Mucosa of rectum (tissue), 2 donors: ENCODE results near the gene FLNC.

ENCODE experiments used
- H3K27ac ChIP-seq, 2 donors: one replicate each; pipeline ENCODE4 v1.7.0; 2013; ENCODE audit warnings: inconsistent platforms in 2 of 2, low read depth in 2 of 2, low read length in 2 of 2
- H3K27me3 ChIP-seq, 2 donors: one replicate each; pipeline ENCODE4 v1.7.0; 2013; ENCODE audit warnings: low read length in 2 of 2; ENCODE audit not compliant: control insufficient read depth in 2 of 2, insufficient read depth in 2 of 2
- H3K36me3 ChIP-seq, 2 donors: one replicate each; pipeline ENCODE4 v1.7.0; 2013; ENCODE audit warnings: low read length in 2 of 2; ENCODE audit not compliant: control insufficient read depth in 2 of 2, insufficient read depth in 2 of 2
- H3K4me1 ChIP-seq, 2 donors: one replicate each; pipeline ENCODE4 v1.7.0; 2013; ENCODE audit warnings: low read length in 2 of 2, mild to moderate bottlenecking in 1 of 2; ENCODE audit not compliant: control insufficient read depth in 2 of 2, insufficient read depth in 2 of 2
- H3K4me3 ChIP-seq, 2 donors: one replicate each; pipeline ENCODE4 v1.7.0; 2013; ENCODE audit warnings: low read length in 2 of 2
- H3K9ac ChIP-seq, 2 donors: one replicate each; pipeline ENCODE4 v1.7.0; 2013; ENCODE audit warnings: low read length in 2 of 2, low read depth in 1 of 2, mild to moderate bottlenecking in 1 of 2
- H3K9me3 ChIP-seq, 2 donors: one replicate each; pipeline ENCODE4 v1.7.0; 2013; ENCODE audit warnings: low read length in 2 of 2; ENCODE audit not compliant: control insufficient read depth in 2 of 2
- donor health status: healthy.
- donor health status: Normal muscosa, but diverticular disease.

Gene FLNC

DNA sequence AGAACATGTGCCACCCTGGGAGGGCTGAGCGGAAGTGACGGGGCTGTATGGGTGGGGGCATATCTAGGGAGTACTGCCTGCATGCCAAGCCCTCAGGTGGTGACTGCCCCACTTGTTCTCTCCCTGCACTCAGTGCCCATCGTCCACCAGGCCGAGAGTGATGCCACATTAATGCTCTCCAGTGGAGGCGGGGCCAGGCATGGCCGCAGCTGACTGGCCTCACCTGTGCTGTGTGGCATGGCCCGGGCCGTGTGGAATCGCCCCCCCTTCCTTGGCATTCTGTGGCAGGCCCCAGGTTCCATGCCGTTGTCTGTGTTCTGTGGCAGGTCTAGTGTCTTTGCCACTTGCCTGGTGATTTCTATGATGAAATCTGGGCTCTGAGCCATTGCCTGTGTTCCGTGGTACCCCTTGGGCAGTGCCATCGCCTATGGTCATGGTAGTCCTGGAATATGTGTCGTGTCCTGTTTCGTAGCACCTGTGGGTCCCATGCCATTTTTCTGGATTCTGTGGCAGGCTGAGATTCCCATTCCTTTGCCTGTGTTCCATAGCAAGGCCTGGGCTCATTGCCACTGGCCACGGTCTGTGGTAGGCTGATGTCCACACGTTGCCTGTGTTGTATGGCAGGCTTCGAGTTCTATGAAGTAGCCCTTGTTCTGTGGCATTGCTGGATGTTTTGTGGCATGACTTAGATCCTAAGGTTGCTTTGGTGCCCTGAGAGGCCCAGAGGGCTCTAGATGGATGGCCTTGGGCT is 8.9 kb downstream of the FLNC start:
- peaks cover 3 to 4% of the 10 kb centered on the region in 2 donors for H3K4me1 ChIP-seq
- no peaks in the 10 kb centered on the region for H3K9me3 ChIP-seq
- no peaks in the 10 kb centered on the region for H3K27me3 ChIP-seq
- H3K9ac ChIP-seq: no peak overlapping the region
- H3K36me3 ChIP-seq: peaks cover 0 to 3% of the 10 kb centered on the region in 2 donors
- no peak overlapping the region for H3K4me3 ChIP-seq
- H3K27ac ChIP-seq: no peak overlapping the region

DNA sequence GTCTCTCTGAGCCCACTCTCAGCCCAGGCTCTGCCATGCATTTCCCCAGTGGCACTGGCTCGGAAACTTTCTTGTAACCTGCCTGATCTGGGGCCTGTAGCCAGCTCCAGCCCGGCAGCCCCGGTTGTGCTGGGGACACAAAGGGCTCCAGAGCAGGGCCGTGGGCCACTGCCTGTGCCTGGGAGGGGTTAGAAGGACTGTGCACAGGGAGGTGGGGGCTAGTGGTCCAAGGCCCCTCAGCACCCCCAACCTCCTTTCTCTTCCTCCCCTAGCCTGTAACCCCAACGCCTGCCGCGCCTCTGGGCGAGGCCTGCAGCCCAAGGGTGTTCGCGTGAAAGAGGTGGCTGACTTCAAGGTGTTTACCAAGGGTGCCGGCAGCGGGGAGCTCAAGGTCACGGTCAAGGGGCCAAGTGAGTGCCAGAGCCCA is 9.6 kb downstream of the FLNC start:
- Histone ChIP-seq H3K4me1 (peaks cover 3 to 4% of the 10 kb centered on the region in 2 donors), H3K9ac (peak overlapping the region in 1 of 2 donors; percentile 12), H3K9me3 (no peaks in the 10 kb centered on the region), H3K27ac (no peak overlapping the region), H3K4me3 (no peak overlapping the region), H3K36me3 (peaks cover 0 to 3% of the 10 kb centered on the region in 2 donors), H3K27me3 (no peaks in the 10 kb centered on the region)

DNA sequence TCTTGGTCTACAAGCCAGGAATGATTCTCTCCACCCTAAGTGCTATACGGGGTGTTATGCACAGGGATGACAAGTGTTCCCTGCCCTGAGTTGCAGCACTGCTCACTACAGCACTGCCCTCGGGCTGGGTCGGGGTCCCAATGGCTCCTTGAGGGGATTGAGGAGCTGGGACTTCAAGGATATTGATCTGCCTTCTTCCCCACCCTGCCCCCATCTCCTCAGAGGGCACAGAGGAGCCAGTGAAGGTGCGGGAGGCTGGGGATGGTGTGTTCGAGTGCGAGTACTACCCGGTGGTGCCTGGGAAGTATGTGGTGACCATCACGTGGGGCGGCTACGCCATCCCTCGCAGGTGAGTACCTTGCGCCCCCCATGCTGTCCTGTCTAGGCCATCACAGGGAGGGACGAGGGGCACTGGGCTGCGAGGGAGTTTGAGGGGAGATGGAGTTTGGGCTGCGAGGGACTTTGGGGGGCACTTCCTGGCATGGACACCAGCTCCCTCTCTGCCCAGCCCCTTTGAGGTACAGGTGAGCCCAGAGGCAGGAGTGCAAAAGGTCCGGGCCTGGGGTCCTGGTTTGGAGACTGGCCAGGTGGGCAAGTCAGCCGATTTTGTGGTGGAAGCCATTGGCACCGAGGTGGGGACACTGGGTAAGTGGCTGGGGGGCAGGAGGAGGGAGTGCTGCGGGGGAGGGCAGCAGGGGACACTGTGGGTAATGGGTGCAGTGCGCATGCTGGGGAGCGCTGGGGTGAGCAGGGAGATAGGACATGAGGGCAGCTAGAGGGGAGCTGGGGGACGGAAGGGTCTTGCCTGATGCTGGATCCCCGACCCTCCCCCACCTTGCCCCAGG is 10.3 kb downstream of the FLNC start:
- Histone ChIP-seq H3K9ac (peak overlapping the region in 1 of 2 donors; percentile 12), H3K36me3 (peaks cover 0 to 3% of the 10 kb centered on the region in 2 donors), H3K27me3 (no peaks in the 10 kb centered on the region), H3K4me1 (peaks cover 3 to 4% of the 10 kb centered on the region in 2 donors), H3K9me3 (no peaks in the 10 kb centered on the region), H3K27ac (no peak overlapping the region), H3K4me3 (no peak overlapping the region)

DNA sequence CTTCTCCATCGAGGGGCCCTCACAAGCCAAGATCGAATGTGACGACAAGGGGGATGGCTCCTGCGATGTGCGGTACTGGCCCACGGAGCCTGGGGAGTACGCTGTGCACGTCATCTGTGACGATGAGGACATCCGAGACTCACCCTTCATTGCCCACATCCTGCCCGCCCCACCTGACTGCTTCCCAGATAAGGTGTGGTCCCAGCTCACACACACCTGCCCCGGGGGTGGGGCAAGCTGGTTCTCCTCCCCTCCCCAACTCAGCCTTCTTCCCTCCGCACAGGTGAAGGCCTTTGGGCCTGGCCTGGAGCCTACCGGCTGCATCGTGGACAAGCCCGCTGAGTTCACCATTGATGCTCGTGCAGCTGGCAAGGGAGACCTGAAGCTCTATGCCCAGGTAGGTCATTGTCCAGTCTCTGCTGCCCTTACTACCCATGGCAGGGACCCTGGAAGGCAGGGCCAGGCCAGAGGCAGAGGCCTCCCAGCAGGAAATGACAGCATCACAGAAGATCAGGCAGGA is 11.0 kb downstream of the FLNC start:
- H3K4me3 ChIP-seq: no peak overlapping the region
- H3K36me3 ChIP-seq: peaks cover 0 to 3% of the 10 kb centered on the region in 2 donors
- no peak overlapping the region for H3K9ac ChIP-seq
- no peaks in the 10 kb centered on the region for H3K27me3 ChIP-seq
- peaks cover 3 to 4% of the 10 kb centered on the region in 2 donors for H3K4me1 ChIP-seq
- no peak overlapping the region for H3K27ac ChIP-seq
- no peaks in the 10 kb centered on the region for H3K9me3 ChIP-seq

DNA sequence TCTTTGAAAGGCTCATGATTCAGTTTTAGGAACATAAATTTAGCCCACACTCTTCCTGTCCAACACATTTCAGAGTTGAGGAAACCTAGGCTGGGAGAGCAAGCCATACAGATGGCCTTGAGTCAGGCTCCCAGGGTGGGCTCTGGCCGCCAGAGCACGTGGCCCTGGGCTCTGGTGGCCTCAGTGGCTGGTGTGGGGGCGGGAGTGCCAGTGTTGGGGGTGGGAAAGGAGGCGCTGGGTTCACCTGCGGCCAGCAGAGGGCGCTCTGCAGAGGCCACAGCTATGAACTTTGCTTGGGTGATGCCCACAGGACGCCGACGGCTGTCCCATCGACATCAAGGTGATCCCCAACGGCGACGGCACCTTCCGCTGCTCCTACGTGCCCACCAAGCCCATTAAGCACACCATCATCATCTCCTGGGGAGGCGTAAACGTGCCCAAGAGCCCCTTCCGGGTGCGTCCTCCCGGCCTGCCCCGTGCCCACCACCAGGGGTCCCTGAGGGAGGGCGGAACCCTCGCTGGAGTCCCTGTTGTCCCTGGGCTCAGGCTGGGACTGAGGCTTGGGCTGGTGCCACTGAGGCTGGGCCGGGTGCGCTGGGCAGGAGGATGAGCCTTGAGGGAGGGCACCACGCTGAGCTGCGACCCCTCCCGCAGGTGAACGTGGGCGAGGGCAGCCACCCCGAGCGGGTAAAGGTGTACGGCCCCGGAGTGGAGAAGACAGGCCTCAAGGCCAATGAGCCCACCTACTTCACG is 11.9 kb downstream of the FLNC start:
- H3K27me3 ChIP-seq: no peaks in the 10 kb centered on the region
- no peak overlapping the region for H3K9ac ChIP-seq
- H3K9me3 ChIP-seq: no peaks in the 10 kb centered on the region
- H3K36me3 ChIP-seq: peaks cover 0 to 3% of the 10 kb centered on the region in 2 donors
- no peak overlapping the region for H3K27ac ChIP-seq
- H3K4me3 ChIP-seq: no peak overlapping the region
- peaks cover 3 to 4% of the 10 kb centered on the region in 2 donors for H3K4me1 ChIP-seq

DNA sequence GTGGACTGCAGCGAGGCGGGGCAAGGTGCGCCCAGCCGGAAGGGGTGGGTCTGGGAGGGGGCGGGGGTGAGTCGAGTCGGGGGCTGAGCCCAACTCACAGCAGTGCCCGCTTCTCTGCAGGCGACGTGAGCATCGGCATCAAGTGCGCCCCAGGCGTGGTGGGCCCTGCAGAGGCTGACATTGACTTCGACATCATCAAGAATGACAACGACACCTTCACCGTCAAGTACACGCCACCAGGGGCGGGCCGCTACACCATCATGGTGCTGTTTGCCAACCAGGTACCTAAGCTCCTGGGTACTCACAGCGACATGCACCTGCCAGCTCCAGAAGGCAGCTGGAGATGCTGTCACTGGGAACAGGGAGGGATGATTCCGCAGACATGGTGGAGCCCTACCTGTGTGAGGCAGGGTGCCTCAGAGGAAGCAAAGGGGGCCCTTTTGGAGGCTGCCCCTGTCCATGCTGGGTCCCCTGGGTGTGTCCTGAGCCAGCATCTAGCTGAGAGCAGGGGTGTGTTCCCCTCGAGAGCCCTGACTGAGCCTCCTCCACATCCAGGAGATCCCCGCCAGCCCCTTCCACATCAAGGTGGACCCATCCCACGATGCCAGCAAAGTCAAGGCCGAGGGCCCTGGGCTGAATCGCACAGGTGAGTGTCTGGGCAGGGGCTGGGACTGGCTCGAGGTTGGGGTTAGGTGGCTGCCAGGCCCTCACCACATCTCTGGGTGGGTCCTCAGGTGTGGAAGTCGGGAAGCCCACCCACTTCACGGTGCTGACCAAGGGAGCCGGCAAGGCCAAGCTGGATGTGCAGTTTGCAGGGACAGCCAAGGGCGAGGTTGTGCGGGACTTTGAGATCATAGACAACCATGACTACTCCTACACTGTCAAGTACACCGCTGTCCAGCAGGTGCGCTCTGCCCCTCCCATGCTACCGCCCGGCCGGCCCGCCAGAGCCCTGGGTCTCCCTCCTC is 12.8 kb downstream of the FLNC start:
- no peak overlapping the region for H3K27ac ChIP-seq
- H3K27me3 ChIP-seq: no peaks in the 10 kb centered on the region
- H3K9ac ChIP-seq: no peak overlapping the region
- no peaks in the 10 kb centered on the region for H3K9me3 ChIP-seq
- peaks cover 3 to 4% of the 10 kb centered on the region in 2 donors for H3K4me1 ChIP-seq
- no peak overlapping the region for H3K4me3 ChIP-seq
- peaks cover 0 to 2% of the 10 kb centered on the region in 2 donors for H3K36me3 ChIP-seq

DNA sequence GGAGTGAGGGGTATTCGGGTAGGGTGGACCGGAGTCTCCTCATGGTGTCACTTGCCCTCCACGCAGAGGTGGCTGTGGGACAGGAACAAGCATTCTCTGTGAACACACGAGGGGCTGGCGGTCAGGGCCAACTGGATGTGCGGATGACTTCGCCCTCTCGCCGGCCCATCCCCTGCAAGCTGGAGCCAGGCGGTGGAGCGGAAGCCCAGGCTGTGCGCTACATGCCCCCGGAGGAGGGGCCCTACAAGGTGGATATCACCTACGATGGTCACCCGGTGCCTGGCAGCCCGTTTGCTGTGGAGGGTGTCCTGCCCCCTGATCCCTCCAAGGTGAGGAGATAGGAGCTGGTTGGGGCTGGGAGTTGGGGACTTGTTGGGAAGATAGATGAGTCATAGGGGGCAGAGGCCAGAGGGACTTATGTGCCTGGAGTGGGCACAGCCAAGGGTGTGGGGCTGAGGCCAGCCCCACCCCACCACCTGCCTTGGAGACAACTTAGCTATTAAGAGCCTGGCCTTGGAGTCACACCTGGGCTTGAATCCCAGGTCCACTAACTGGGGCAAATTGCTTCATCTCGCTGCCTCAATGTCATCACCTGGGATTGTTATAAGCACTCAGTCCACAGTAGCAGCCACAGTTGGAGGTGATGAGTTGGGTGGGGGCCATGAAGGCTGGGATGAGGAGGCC is 13.9 kb downstream of the FLNC start:
- Histone ChIP-seq H3K27ac (no peak overlapping the region), H3K4me3 (no peak overlapping the region), H3K4me1 (peaks cover 3 to 4% of the 10 kb centered on the region in 2 donors), H3K27me3 (no peaks in the 10 kb centered on the region), H3K36me3 (no peaks in the 10 kb centered on the region), H3K9ac (no peak overlapping the region), H3K9me3 (no peaks in the 10 kb centered on the region)

DNA sequence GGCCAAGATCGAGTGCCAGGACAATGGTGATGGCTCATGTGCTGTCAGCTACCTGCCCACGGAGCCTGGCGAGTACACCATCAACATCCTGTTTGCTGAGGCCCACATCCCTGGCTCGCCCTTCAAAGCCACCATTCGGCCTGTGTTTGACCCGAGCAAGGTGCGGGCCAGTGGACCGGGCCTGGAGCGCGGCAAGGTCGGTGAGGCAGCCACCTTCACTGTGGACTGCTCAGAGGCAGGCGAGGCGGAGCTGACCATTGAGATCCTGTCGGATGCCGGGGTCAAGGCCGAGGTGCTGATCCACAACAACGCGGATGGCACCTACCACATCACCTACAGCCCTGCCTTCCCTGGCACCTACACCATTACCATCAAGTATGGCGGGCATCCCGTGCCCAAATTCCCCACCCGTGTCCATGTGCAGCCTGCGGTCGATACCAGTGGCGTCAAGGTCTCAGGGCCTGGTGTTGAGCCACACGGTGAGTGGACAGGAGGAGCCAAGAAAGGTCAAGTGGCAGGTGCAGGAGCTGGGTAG is 14.6 kb downstream of the FLNC start:
- Histone ChIP-seq H3K36me3 (no peaks in the 10 kb centered on the region), H3K4me1 (peaks cover 3 to 4% of the 10 kb centered on the region in 2 donors), H3K4me3 (no peak overlapping the region), H3K27ac (no peak overlapping the region), H3K9ac (no peak overlapping the region), H3K9me3 (no peaks in the 10 kb centered on the region), H3K27me3 (no peaks in the 10 kb centered on the region)
